RPMI7951 (cell line): Measurements from ENCODE around the gene SETBP1. TPM values are rescaled to one million over a fixed set of nuclear protein-coding genes. Genes with fewer than 3 reads are reported as not detected.
A peak's percentile ranks its signal among the peaks of the same experiment; 100 is the strongest.

Experiments used
- DNase-seq: peaks from one replicate; pipeline ENCODE4 v3.0.0-alpha.2; 2012; ENCODE audit warnings: low read depth
- total RNA-seq: library from RNA; depleted of rRNA; stranded (reverse); fragments of >200 nt; shearing (Covaris generic); gene quantifications from 2 replicates; pipeline ENCODE4 v1.2.3, GENCODE V29; 2014

The SETBP1 gene
- total RNA-seq, 1 experiment from 2014 or later: 5.5 TPM

DNA sequence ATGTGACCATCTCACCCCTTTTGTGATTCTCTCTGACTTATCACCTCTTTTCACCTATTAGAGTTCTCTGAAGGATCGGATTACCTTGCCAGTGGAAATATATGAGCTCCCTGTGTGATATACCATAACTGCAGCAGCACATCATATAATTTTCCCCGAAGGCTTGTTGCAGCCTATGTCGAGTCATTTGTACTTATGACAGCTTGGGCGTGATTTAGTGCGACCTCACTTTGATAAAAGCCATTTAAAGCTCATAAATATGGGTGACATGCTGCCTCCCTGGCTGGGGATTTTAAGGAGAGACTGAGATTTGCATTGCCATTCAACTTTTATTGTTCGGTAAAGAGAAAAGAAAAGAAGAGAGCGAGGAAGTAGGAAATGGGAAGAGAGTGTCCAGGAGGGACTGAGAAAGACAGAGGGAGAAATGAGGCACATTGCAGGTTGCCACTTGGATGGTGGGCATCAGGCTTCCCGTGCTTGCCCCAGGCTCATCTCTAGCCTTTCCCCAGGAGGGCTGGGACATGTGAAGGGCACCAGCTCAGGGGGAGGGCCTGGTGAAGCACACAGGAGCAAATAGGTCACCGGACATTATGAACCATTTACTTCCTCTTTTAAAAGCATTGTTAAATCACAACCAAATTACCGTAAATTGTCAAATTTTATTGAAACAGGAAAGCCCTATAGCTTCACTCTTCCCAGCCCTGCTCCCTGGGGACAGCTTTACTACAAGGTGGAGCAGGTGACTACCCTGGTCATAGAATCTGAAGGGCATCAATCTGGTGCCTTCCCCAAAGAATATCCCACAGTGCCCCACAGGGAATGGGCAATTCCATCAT is 161.3 kb downstream of the SETBP1 start:
- no peak for DNase-seq

DNA sequence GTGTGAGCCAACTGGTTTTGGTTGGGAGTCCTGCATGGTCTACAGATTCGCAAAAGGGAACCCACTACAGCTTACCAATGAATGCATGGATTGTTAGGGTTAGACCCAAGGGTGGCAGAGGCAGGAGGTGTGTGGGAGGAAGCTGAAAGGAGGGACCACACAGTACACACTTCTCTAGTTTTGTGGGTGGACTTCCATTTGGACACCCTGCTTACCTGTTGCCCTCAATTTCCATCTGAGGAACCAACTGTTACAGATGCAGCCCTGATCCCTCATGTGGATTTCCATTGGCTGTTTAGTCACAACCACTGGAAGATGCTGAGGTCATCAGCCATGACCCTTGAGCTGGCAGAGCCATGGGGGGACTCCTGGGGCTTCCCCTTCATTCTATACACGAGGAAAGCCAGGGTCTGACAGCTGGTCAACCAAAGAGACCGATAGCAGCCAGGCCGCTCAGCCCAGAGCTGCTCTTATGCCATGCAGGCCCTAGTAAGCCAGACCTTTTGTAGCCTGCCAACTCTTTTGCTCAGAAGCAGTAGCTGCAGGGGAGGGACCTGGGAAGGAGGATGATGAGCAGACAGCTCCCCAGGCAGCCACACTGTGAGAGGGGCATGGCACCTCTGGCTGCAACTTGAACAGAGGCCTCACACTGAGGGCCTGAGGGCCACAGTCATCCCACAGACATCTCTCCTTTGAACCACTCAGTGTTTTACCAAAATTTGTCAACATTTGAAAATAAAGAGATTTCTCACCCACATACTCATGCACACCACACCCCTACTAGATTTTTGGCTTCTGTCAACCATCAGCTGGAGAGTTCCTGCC is 162.1 kb downstream of the SETBP1 start:
- peak; percentile 18 for DNase-seq

- DNase-seq: no peak
Measured at GRCh38 chr18:44844486-44844885, 163.8 kb downstream of the SETBP1 start.

DNA sequence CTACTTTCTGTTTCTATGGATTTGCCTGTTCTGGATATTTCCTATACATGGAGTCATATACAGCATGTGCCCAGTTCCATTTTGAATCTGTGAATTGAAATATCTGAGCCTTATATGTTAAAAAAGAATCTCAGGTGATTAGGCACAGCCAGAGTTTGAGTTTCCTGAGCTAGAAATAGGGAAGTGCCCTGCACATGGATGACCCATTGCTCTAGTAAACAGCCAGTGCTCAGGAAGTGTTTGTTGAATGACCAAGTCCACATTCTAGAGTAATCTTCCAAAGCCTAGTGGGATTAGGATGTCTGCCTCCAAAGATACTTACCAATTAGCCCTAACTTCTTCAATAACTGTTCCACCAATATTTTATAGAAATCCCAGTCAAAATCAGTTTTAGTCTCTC is 165.8 kb downstream of the SETBP1 start:
- DNase-seq: no peak

DNA sequence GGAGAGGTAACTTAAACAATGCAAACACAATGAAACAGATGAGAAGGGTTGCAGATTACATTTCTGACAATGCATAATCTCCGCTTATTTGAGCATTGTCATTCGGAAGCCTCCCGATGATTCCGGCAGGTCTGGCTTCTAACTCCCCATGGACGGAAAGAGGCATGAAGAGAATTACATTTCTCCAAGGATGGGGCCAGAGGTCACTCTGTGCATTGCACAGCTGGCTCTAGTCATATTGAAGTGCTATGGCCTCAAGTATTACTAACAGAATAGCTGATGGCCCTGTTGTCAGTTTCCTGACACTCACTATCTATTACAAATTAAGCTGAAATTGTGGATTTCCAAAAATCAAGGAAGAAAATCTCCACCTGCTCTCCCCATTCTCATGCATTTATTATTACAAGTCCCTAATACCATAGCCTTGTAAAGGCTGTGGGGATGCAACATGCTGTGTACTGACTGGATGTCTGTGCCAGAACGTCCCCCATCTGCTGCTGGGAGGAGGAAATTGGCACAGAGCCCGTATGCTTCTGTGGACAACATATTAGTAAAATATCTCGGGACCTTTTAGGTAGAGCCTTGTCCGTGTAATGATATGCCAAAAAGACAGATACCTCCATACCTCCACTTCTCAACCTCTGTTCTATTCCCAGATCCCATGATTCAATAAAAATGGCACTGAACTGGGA is 168.1 kb downstream of the SETBP1 start:
- DNase-seq: no peak

- no peak for DNase-seq
Measured at GRCh38 chr18:44849361-44849760, 168.7 kb downstream of the SETBP1 start.

GRCh38 chr18:44850001-44850400 is 169.3 kb downstream of the SETBP1 start:
- DNase-seq: no peak

GRCh38 chr18:44851856-44852621 is 171.4 kb downstream of the SETBP1 start:
- DNase-seq: no peak

DNA sequence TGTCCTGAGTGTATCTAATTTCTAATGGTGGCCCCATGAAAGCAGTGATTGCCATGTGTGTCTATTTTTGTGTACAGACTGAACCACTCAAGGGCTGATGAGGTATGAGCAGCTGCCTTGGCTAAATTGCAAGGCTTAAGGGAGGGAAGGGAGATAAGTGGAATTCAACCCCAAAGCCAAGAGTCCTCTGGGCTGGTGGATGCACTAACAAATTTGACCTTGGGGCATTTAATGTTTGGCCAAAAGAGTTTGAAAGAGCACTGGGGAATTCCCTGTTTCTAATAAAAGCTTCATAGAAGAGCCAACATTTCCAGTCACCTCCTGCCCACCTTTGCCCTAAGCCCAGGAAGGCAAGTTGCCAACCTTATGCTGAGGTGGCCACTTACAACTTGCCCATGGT is 172.1 kb downstream of the SETBP1 start:
- DNase-seq: peak; percentile 82

DNA sequence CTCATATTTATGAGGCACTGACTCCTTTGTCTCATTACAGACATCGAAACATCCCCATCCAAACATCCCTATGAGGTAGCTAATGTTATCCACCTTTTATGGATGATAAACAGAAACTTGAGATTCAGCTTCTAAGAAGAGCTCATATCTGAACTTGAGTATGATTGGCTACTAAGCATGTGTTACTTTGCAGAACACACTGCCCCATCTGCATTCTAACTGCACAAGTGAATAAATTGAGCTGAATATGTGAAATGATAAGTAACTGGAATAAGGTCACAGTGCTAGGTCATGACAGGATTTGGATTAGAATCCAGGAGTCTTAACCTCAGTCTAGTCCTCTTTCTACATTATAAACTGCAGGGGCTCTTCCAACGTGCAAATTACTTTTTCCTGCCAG is 172.7 kb downstream of the SETBP1 start:
- DNase-seq: no peak

- DNase-seq: no peak
Measured at GRCh38 chr18:44855681-44856080, 175.0 kb downstream of the SETBP1 start.

- no peak for DNase-seq
Measured at GRCh38 chr18:44856157-44856556, 175.5 kb downstream of the SETBP1 start.

DNA sequence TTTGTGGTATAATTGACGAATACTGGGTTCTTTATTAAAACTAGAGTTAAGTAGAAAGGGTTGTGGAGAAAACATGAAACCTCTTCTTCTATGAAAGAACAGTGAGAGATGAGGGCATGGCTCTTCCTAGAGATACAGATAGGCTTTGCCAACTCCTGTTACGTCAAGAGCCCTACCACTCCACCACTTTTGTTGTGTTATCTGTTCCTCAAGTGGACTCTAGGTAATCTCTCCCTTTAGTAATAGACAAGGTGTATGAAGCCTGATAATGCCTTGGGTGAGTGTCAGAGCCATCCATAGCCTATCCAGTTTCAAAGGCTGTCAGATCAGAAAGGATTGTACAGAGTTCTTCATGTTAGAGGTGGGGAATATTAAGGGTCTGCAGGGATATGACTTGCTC is 176.4 kb downstream of the SETBP1 start:
- no peak for DNase-seq

- no peak for DNase-seq
Measured at GRCh38 chr18:44857744-44858491, 177.2 kb downstream of the SETBP1 start.

DNA sequence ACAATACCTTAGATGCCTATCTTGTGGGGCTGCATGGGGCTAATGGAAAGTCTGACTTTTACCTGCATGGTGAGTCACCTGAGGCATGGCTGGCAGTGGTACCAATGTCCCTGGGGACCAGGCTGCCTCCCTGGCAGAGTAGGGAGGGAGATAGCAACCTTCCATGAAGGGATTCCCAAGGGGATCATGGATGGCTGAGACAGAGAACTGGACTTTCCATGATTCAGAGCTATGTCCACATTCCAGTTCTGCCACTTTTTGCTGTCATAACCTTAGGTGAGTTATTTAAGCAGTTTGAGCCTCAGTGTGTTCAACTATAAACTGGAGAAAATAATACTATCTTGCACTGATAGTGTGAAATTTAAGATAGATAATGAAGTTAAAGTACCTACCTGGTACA is 178.6 kb downstream of the SETBP1 start:
- DNase-seq: no peak

GRCh38 chr18:44859751-44860439 is 179.2 kb downstream of the SETBP1 start:
- no peak for DNase-seq

- DNase-seq: no peak
Measured at GRCh38 chr18:44862112-44862511, 181.4 kb downstream of the SETBP1 start.

DNA sequence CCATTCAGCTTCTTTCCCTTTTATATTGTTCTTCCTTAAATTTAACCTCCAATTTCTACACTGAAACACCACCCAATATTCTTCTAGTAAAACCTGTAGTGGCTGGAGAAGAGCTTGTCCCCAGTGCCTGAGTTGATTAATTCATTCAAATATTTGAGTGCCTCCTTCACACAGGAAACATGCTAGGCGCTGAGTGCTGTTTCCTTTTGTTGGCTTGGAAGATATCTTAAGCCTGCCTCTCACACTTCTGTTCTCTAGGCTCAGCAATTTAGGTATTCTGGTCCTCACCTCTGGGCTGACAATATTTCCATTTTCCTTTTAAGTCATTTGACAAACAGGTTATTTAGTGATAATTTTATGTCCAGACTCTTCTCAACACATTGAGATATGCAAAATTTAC is 185.4 kb downstream of the SETBP1 start:
- DNase-seq: no peak

DNA sequence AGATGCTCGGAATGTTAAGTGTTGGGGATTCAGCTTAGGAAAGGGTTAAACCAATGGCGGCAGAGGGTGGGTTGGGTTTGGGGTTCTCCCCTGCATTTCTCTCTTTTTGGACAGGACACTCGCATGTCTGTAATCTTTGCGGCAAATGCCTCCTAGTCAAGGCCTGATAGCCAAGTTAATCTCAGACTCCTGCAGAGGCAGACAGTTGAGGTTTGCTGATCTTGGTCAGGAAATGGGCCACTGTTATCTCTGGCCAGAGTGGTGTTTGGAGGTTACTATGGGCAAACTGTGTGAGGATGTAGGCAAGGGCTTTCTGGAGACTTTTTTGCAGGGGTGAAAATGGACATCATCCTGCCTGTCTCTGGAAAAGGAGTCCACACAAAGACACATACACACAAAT is 188.8 kb downstream of the SETBP1 start:
- no peak for DNase-seq
